HG02678 (cell line): ENCODE measurements around the gene MAP3K19.
"Not testable (repeated sequence)": the region's sequence is repeated elsewhere in the genome, so short reads cannot be mapped to it uniquely, and the experiment has no call there.

Experiments
- ATAC-seq: cut with Tn5 transposase; IDR thresholded peaks from one replicate; pipeline ENCODE4 v1.9.1; 2021; ENCODE audit warnings: mild to moderate bottlenecking, moderate library complexity; ENCODE audit not compliant: unreplicated experiment

The MAP3K19 gene, protein sequence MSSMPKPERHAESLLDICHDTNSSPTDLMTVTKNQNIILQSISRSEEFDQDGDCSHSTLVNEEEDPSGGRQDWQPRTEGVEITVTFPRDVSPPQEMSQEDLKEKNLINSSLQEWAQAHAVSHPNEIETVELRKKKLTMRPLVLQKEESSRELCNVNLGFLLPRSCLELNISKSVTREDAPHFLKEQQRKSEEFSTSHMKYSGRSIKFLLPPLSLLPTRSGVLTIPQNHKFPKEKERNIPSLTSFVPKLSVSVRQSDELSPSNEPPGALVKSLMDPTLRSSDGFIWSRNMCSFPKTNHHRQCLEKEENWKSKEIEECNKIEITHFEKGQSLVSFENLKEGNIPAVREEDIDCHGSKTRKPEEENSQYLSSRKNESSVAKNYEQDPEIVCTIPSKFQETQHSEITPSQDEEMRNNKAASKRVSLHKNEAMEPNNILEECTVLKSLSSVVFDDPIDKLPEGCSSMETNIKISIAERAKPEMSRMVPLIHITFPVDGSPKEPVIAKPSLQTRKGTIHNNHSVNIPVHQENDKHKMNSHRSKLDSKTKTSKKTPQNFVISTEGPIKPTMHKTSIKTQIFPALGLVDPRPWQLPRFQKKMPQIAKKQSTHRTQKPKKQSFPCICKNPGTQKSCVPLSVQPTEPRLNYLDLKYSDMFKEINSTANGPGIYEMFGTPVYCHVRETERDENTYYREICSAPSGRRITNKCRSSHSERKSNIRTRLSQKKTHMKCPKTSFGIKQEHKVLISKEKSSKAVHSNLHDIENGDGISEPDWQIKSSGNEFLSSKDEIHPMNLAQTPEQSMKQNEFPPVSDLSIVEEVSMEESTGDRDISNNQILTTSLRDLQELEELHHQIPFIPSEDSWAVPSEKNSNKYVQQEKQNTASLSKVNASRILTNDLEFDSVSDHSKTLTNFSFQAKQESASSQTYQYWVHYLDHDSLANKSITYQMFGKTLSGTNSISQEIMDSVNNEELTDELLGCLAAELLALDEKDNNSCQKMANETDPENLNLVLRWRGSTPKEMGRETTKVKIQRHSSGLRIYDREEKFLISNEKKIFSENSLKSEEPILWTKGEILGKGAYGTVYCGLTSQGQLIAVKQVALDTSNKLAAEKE (N-terminal part only)

DNA sequence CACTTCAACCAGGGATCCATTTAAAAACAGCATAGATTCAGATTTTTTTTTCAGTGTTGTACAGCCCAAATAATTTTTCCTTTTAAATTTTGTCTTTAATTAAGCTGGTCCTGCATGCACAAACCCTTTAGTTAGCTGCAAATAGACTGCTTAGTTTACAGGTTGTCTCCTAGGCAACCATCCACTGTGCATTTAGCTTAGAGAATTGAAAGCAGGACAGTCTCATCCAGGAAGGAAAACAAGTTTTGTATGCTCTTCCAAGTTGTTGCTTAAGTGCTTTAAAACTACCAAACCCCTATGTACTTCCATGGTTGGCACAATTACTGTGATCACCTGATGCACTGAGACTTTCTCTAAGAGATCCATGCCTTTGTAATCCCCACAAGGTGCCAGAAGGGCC is at the start of gene MAP3K19:
Gene MAP3K19, minus strand, starts transcription at position 148 of the 400 bp plus-strand sequence. CDS start 22,800 bp downstream, outside the sequence.
- ATAC-seq = no peak

DNA sequence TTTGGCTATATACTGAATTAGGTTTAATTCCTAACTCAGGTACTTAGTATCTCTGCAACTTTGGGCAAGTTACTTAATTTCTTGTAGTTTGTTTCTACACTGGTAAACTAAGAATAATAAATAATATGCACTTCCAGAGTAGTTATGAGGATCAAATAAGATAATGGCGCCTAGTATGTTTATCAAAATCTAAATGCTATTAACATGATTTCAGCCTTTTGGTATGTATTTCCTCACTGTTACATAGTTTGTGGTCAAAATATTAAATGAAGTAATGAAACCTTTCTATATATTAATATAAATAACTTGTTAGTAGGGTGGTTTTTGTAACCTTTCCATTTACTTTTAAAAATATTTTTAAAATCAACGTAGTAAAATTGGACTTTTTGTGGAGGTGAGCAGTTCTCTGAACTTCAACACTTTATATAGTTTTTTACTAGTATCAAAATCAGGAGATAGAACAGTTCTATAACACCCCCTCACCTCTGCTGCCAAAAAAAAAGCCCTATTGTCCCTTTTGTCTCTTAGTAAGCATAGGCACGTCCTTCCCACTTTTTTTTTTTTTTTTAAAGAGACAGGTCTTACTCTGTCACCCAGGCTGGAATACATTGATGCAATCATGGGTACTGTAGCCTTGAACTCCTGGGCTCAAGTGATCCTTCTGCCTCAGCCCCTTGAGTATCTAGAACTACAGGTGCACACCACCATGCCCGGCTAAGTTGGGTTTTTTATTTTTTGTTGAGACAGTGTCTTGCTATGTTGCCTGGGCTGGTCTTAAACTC is 49.6 kb upstream of the MAP3K19 start:
- no peak for ATAC-seq

- ATAC-seq = no peak
Measured at GRCh38 chr2:135095591-135095990, 48.3 kb upstream of the MAP3K19 start.

- no peak for ATAC-seq
Measured at GRCh38 chr2:135094508-135094907, 47.3 kb upstream of the MAP3K19 start.

DNA sequence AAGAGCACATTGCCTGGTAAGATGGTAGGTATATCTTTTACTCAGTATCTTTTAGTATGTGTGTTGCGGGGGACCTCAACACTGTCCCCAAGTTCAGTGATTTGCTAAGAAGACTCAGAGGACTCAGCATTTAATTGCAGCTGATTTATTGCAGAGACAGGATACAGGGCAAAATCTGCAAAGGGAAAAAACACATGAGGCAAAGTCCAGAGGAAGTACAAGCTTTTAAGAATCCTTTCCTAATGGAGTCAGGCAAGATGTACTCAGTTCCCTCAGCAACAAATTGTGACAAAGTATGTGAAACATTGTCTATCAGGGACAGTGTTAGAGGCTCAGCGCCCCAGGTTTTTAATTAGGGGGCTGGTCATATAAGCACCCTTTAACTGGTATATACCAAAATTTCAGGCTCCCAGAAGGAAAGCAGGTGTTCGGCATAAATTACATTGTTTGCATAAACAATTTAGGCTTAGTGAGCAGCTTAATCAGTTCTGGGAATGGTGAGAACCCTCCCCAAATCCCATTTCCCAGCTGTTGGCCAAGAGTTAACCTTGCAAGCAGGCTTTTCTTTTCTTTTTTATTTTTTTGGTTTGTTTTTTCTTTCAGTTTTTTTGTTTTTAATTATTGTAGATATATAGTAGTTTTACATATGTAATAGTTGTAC is 46.6 kb upstream of the MAP3K19 start:
- no peak for ATAC-seq

DNA sequence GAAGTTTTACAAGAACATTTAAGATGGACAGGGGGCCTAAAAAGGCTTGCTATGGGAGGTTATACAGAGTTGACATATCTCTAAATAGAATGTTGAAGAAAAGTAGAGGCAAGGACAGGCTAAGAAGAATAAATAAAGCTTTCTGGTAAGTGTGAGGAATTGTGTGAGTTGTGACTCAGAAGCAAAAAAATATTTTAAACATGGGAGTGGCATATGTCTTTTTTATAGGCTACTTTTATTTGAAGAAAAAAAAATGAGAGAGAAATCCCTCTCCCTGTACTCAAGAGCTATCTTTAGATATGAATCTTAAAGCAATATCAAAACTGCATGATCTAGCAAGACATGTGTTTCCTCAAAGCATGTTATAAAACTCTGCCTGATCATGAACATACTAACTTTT is 45.9 kb upstream of the MAP3K19 start:
- ATAC-seq = no peak

DNA sequence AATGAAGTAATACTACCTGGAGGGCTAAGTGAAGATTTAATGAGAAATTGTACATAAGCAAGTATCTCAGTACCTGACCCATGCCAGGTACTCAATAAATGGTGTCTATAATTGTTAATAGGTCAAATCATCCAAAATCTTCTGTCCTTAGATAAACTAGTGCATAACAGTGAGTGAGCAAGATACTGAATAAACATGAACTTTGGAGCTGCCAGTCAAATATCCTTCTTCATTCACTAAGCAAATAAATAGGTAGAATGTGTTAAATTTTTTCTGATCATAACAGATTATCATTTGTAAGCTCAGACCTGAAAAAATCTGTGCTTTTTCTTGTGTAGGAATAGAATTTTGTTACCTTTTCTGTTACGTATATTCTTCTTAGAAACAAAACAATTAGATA is 44.4 kb upstream of the MAP3K19 start:
- no peak for ATAC-seq

GRCh38 chr2:135089597-135089996 is 42.4 kb upstream of the MAP3K19 start:
- ATAC-seq = not testable (repeated sequence)

- ATAC-seq = no peak
Measured at GRCh38 chr2:135086222-135086621, 39.0 kb upstream of the MAP3K19 start.

DNA sequence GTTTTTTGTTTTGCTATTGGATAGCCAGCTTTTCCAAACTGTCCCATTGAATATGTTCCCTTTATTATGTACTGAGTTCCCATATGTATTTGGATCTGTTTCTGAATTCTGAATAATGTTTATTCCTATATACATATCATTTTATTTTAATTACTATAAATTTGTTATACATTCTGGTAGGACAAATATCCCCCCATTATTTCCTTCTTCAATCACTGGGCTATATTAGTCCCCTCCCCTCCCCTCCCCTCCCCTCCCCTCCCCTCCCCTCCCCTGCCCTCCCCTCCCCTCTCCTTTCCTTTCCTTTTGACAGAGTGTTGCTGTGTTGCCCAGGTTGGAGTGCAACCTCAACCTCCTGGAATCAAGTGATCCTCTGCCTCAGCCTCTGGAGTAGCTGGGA is 31.2 kb upstream of the MAP3K19 start:
- no peak for ATAC-seq

- no peak for ATAC-seq
Measured at GRCh38 chr2:135076556-135076955, 29.3 kb upstream of the MAP3K19 start.

DNA sequence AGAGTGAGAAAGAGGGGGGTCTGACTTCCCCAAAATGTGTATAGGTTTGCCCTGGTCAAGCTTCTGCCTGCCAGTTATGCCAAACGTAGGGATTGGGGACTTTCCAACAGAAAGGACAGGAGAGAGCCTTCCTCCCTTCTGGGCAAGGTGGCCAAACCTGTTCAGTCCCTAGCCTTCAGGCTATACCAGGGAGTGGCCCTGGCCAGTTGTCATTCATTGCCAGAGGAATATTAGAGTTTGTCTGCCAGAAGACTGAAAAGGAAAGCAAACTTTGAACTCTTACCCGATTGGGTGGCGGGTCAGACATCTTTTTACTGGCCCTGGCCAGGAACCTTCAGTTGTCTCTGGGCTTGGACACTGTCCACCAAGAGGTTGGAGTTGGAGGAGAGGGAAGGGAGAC is 27.0 kb upstream of the MAP3K19 start:
- ATAC-seq = no peak

DNA sequence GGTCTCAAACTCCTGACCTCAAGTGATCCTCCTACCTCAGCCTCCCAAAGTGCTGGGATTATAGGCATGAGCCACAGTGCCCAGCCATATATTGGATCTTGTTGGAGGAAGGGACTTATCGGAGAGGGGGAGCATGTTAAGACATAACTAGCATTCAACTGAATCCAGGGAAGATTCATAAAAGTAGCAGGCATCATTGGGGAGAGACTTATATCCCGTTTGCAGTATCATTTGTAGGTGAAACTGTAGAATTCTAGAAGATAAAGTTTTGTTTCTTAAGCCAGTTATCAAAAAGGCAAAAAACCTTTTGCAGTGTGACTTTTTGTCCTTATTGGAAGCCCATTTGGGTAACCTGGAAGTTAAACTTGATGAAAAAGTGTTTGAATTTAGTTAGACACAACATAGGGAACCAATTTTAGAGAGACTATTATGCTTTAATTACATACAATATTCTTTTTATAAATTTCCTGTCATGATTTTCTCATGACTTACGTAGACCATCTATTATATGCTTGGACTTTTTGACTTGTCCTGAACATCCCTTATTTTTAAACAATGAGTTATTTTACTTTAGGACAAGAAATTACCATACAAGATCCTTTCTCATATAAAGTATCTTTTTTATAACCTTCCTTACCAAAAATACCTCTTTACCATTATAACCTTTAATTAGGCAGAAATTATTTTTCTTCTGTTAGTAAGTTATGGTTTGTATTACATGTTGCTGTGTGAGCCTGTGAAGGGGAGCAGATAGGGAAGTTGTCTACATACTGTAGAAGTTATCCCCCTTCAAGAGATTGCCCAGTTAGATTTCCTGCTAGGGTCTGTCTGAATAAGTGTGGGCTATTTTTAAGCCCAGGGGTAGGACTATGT is 25.1 kb upstream of the MAP3K19 start:
- ATAC-seq = no peak

GRCh38 chr2:135066710-135067109 is 19.5 kb upstream of the MAP3K19 start:
- no peak for ATAC-seq

DNA sequence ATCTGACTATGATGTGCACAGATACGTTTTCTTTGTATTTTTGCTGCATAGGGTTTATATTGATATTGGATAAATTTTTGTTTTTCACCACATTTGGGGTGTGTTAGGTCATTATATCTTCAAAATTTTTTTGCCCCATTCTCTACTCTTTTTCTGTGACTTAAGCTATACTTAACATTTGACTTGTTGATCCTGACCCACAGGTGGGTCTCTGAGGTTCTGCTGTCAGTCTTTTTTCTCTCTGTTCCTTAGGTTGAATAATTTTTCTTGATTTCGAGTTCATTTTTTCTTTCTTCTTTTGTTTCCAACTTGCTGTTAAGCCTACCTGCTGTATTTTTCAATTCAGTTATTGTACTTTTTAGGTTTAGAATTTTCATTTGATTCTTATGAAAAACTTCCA is 16.9 kb upstream of the MAP3K19 start:
- no peak for ATAC-seq

DNA sequence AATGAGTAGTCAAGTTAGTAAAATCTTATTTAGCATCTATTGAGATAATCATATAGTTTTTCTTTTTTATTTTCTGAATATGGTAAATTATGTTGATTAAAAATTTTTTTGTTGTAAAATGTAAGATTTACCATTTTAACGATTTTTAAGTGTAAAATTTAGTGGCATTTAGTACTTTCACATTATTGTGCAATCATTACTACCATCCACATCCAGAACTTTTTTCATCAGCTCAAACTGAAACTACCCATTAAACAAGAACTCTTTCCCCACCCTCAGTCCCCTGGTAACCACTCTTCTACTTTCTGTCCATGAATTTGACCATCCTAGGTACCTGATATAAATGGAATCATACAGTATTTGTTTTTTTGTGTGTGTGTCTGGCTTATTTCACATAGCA is 16.0 kb upstream of the MAP3K19 start:
- no peak for ATAC-seq

- ATAC-seq = no peak
Measured at GRCh38 chr2:135059577-135059976, 12.3 kb upstream of the MAP3K19 start.

GRCh38 chr2:135056790-135057189 is 9.5 kb upstream of the MAP3K19 start:
- no peak for ATAC-seq

DNA sequence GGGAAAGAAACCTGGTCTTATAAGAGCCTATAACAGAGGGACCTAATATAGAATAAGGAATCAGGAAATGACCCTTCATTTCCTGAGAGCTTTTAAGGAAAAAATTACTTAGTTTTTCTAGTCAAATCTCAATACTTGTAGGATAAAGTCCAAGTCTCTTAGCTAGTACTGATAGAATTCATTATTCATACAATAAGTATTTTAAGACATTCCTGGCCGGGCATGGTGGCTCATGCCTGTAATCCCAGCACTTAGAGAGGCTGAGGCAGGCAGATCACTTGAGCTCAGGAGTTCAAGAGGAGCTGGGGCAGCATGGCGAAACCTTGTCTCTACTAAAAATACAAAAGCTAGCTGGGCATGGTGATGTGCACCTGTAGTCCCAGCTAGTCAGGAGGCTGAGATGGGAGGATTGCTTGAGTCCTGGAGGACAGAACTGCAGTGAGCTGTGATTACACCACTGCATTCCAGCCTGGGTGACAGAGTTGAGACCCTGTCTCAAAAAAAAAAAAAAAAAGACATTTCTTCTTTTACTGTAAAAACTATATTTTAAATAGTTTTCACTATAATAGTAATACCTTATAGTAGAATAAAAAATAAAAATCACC is 8.0 kb upstream of the MAP3K19 start:
- no peak for ATAC-seq
